ENCODE measurements around the gene CEP41.

GRCh38 chr7:130374507-130374906 is 66.3 kb downstream of the CEP41 start:
- TF ChIP-seq POLR2A (IDR thresholded peaks at IDR 0.05) (no peak), CTCF (IDR thresholded peaks at IDR 0.05) (no peak)
